Keratinocyte (primary cell): ENCODE measurements around the gene FMN1.

Source experiments
- EZH2 ChIP-seq: IDR thresholded peaks from one replicate; pipeline ENCODE4 v1.6.1; 2012; ENCODE audit warnings: inconsistent platforms, mild to moderate bottlenecking, low read length, moderate library complexity
- TF ChIP-seq, protein P1 (sequence below), 3 experiments: IDR thresholded peaks in 1 of 3; conservative IDR thresholded peaks in 1 of 3; optimal IDR thresholded peaks in 1 of 3; 2 replicates in 2 of 3; 3 replicates in 1 of 3; pipeline versions ENCODE3 to v1.5.1; 2011; ENCODE audit warnings: low read length in 3 of 3, mild to moderate bottlenecking in 3 of 3, moderate library complexity in 2 of 3, control low read depth in 1 of 3, inconsistent platforms in 1 of 3; ENCODE audit not compliant: insufficient read depth in 2 of 3; ENCODE audit errors: extremely low read depth in 1 of 3

DNA sequence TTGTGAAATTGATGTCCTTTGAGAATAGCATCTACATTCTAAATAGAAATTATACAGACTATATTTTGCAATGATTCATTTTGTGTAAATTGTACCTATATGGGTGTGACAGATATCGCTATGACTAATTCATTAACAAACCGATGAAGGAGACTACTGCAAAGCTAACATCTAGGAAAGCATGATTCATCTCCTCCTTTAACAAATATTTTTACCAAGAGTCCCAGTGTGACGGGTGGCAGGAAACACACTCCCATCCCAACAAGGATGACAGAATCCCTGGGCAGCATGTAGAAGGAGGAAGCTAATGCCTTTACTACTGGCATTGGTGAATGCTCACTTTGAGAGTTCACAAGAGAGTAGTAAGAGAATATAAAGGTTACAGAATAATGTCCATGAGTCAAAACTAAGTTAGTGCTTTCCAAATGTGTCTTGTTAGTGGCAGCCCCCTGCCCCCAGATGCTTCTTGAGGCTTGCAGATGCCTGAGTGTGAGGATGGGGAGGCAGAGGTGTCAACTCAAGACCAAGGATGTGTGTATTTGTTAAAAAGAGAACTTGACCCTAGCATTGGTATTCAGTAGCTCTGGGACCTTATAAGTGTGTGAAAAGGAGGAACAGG, 180.6 kb downstream of the FMN1 start:
- TF ChIP-seq, protein P1, sequence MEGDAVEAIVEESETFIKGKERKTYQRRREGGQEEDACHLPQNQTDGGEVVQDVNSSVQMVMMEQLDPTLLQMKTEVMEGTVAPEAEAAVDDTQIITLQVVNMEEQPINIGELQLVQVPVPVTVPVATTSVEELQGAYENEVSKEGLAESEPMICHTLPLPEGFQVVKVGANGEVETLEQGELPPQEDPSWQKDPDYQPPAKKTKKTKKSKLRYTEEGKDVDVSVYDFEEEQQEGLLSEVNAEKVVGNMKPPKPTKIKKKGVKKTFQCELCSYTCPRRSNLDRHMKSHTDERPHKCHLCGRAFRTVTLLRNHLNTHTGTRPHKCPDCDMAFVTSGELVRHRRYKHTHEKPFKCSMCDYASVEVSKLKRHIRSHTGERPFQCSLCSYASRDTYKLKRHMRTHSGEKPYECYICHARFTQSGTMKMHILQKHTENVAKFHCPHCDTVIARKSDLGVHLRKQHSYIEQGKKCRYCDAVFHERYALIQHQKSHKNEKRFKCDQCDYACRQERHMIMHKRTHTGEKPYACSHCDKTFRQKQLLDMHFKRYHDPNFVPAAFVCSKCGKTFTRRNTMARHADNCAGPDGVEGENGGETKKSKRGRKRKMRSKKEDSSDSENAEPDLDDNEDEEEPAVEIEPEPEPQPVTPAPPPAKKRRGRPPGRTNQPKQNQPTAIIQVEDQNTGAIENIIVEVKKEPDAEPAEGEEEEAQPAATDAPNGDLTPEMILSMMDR (optimal IDR thresholded peaks at IDR 0.05 in 1 of 3, IDR thresholded peaks at IDR 0.05 in 1 of 3, conservative IDR thresholded peaks at IDR 0.05 in 1 of 3; ENCODE audit: extremely low read depth in 1 of 3, insufficient read depth in 2 of 3, low read length in 3 of 3) = no peak
- TF ChIP-seq EZH2 = no peak
